HG03457 (cell line): ENCODE measurements around the gene ITPR3.

Experiments
- ATAC-seq: cut with Tn5 transposase; IDR thresholded peaks from one replicate; pipeline ENCODE4 v1.9.1; 2021; ENCODE audit warnings: moderate number of reproducible peaks; ENCODE audit not compliant: unreplicated experiment

ITPR3 gene

DNA sequence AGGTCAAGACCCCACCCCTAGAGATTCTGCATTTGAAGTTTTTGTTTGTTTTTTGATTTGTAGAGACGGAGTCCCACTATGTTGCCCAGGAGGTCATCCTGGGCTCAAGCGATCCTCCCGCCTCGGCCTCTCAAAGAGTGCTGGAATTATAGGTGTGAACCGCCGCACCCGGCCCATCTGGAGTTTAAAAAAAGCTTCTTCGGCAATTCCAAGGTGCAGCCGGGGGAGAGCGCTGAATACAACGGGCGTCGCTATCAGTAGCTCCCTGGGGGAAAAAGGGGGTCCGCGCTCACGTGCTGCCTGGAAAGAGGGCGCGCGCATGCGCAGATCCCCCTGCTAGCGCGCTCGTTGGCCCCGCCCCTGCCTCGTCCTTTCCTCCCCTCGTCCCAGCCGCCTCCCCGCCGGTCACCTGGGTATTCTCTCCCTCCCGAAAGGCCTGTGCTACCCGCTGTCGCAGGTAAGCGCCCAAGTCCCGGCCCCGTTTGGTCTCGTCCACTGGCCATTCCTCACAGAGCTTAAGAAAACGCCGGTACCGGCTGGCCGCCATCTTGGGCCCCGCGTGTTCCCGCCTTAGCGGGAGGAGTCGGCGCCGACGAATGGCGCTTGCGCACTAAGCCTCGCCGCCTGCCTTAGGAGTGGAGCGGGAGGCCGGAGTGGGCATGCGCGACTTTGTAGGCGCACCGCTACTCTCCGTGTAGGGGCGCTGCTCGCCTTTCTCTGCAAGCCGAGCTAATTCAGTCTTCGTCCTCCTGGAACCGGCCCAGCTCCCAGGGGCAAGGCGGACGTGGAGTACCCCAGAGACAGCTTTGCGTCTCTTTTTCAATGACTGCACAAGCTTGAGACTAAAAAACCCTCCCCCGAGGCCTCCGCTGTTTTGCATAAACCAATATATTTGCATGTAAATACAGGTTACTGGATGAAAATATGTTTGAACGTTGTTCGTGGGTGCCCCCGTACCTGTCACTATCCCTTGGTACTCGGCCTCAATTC lies 90.3 kb downstream of the ITPR3 start, which contains the start of gene UQCC2:
UQCC2 (minus strand) TSS at position 561 of the 990 bp plus-strand sequence; CDS start at position 547, 14 bp downstream.
- ATAC-seq, result peak; percentile 57

DNA sequence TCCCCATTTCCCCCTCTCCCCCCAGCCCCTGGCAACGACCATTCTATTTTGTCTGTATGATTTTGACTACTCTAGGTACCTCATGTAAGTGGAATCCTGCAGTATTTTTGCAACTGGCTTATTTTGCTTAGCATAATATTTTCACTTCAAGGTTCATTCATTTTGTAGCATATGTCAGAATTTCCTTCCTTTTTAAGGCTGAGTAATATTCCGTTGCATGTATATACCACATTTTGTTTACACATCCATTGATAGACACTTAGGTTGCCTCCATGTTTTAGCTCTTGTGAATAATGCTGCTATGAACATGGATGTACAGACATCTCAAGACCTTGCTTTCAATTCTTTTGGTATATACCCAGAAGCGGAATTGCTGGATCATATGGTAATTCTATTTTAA lies 91.8 kb downstream of the ITPR3 start:
- ATAC-seq, result no peak

DNA sequence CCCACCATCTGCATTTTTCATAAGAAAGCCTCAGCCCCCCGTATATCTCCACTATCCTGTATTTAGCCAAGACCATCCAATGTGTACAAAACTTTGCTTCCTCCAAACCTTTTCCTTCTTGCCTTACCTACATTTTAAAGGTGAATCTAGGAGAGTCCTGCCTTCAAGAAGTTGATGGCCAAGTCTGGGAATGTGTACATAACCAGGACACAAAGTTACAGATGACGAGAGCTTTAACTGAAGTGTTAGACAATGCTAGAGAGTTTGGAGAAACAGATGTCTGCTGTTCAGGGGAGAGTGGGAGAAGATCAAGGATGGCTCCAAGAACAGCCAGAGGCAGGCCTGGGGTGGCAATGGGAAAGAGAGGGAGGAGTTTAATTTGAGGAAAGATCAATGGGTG lies 92.7 kb downstream of the ITPR3 start:
- ATAC-seq, result no peak

DNA sequence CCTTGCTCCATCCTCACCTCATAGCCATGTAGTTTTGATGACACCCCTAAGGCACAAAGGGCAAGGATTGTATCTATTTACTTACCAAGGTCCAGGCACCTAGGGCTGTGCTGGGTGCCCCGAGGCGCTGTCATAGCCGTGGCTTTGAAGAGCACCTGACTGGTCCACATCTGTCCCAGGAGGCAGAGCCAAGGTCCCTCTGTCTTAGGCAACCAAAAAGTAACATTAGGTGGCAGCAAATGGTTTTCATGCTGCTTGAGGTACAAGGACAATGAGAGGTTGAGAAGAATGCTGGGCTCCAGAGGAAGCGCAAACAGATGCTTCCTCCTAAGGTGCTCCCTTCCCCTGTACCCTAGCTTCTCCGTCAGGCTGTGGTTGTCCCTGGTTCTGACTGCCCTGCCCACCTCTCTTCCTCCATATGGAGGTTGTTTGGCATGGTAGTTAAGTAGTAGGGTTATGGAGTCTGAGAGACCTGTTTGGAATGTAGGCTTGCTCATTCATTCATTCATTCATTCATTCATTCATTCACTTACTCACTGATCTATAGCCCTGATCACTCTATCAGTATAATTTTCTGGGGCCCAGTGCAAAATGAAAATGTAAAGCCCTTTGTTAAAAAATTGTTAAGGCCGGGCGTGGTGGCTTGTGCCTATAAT lies 93.4 kb downstream of the ITPR3 start:
- ATAC-seq, result no peak

DNA sequence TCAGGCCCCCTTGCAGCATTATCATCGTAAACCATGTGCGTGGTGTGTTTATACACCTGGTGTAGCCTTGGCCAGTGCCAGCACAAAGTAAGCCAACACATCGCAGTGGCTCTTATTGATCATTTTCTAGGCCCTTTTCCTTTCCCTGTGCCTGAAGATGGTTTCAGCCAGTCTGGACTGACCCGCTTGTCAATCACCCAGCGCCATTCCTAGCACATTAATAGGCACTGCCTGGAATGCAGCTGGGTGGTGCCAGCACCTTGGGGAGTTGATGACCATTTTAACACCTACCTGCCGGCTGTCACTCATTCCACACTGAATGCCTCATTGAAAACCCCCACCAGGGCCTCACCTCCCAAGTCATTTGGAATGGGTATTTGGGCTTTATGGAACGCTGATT lies 95.3 kb downstream of the ITPR3 start:
- ATAC-seq, result no peak

DNA sequence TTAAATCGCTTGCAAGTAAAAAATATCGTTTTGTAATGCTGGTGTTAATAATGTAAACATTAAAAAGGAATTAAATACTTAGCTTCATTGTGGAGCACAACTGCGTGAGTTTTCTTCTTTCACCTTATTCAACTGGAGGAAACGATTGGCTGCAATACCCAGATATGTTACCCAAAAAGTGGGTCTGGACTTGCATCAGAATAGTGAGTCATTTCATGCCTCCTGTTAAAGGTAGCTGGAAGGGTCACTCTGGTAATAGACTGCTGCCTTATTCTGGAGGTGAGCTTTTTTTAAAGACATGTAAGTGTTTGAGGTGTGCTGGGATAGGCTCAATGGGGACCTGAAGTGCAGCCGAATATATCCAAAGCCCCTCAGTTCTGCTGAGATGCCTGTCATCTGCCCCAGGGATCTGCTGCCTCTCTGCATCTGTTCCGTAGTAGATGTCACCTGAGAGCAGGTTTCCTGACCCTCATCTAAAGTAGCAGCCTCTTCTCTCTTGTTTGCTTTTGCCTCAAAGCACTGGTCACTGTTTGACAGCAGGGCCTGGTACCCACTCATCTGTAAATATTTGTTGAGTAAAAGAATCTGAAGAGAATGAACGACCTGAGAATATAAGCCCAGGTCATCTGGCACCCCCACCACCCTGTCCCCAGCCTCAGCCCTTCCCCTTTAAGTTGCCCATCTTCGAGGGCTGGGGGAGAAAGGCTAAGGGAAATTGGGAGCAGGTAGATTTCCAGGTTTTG lies 95.9 kb downstream of the ITPR3 start:
- ATAC-seq, result no peak

DNA sequence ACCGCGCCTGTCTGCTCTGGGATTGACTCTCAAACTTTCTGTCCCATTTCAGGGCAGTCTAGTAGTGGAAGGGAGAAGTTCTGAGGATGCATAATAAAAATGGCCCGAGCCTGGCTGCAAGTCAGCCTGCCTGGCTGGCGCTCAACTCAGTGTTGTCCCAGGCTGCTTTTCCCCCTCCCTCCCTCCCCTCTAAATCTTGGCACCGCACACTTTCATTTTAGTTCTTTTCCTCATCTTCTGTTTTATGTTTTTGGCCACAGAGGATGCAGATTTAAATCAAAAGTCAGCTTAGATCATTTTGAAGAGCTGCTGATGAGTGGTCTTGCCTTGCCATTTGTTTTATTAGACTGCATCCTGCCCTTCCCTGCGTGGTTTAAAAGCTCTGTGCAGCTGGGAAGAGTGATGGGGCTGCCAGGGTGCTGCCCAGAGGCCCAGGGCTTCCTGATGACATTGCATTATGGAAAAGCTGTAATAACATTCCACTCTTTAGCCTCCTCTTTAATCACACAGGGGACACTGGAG lies 96.9 kb downstream of the ITPR3 start:
- ATAC-seq, result no peak

DNA sequence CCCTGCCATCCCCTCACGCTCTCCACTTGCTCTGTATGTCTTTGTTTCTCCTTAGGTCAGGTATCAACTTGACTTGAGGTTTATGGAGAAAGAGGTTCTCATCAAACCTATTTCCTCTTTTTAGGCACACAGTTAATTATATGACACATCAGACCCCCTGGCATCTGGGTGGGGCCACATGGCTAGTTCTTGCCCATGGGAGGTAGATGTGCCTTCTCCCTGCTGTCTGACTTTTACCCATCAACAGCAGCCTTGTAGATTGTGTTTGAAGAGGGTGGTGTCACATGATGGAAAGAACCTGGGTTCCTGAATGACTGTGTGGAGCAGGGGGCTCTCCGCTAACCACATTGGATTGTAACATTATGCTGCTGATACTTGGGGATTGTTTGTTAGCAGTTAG lies 97.6 kb downstream of the ITPR3 start:
- no peak for ATAC-seq

DNA sequence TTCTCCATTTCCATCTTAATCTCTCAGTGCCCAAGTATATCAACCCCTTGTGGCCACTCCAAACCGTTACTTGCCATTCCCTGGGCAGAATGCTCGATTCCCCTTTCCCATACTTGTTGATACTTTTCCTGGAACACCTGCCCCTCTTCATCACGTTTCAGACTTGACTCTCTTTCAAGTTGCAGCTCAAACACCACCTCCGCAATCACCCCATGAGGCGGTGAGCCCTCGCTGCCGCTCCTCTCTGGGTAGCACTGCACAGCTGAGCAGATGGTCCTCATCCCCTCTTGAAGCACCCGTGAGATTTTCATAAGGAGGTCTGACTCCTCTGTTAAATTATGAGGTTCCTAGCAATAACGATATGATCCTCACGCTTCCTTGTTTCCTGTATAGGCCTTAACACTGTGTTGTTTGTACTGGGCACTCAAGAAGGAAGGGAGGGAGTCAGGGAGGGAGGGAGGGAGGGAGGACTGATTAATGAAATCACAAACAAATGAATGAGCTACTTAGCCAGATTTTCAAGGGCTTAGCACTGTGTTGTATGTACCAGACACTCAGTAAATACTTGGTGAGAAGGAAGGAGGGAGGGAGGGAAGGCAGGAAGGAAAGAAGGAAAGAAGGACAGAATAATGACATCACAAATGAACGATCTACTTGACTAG lies 98.3 kb downstream of the ITPR3 start:
- ATAC-seq, result no peak

DNA sequence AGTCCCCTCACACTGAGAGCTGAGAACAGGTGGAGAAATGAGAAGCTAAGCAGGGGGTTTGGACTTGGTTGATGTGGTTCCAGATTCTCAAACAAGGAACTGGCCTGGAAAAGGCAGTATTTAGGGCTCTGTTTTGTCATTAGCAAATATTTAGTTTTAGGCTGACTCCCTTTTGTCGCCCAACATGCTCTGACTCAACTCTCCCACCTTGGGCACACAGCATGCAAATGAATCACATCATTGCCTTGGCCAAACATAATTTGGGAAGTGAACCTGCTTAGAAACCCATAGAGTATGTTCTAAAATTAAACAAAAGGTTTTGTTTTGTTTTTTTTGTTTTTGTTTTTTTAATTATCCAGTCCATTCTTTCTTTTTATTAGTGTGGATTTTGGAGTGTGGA lies 99.9 kb downstream of the ITPR3 start:
- no peak for ATAC-seq

DNA sequence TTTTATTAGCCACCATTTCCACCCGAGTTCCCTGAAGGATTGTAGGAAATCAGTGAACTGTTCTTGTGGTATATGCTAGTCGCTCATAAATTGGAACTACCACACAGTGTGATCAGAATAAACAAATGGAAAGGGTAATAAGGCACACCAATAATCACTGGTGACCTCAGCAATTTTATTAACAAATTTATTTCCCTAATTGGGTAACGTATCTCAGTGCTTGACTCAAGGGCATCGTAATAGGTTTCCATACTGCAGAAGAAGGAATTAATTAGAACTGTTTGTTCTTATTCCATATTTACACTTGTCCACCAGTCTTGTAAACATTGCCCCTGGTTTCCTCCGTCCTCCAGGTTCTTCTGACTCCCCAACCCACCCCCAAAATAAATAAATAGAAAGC lies 100.4 kb downstream of the ITPR3 start:
- ATAC-seq, result no peak

DNA sequence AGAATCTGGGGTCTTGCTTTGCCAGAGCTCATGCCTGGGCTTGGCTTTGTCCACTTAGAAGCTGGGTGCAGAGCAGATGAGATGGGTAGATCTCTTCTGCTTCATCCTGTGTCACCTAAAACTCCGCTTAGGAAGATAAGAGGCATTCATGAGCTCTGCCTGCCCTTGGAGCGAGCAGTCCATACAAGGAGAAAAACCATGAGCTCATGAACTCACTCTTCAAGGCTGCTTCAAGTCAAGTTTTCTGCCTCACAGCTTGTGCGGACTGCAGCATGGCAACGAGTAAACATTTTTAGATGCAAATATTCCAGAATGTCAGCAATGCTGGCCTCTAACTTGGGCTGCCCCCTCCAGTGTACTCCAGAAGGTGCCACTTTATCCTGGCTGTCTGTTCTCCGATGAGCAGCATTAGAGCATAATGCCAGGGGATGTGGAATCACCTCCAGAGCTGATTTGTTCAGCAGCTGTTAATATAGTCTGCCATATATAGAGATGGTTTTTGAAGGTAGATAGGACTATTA lies 101.0 kb downstream of the ITPR3 start:
- no peak for ATAC-seq

DNA sequence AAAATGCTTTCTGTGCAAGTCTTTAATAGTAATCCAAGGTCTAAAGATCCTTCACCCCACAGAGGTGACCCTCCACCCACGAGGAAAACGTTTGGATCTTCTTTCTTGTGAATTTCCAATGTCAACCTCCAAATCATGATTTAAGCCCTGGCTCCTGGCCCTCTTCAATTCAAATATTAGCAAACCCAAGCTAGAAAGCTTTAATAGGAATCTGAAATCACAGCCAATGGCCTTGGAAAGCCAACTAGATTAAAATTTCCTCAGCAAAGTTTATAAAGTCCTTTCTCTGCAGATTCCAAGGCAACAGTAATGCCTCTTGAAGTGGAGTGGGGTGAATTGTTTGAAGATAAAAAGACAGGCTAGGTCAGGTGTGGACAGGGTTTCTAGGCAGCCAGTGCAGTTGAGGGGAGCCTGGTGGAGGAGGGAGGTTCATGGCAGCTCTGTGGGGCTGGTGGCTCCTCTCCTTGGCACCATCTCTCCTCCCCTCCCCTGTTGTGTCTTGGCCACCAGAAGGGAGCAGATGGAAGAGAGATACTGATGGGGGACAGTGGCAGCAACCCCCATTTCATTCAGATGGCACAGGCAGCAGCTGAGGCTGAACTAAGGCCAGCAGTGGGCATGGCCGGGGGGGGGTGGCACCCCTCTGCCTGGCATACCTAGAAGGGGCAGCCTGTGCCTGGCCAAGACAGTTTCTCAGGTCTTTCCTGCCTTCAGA lies 102.4 kb downstream of the ITPR3 start:
- no peak for ATAC-seq

DNA sequence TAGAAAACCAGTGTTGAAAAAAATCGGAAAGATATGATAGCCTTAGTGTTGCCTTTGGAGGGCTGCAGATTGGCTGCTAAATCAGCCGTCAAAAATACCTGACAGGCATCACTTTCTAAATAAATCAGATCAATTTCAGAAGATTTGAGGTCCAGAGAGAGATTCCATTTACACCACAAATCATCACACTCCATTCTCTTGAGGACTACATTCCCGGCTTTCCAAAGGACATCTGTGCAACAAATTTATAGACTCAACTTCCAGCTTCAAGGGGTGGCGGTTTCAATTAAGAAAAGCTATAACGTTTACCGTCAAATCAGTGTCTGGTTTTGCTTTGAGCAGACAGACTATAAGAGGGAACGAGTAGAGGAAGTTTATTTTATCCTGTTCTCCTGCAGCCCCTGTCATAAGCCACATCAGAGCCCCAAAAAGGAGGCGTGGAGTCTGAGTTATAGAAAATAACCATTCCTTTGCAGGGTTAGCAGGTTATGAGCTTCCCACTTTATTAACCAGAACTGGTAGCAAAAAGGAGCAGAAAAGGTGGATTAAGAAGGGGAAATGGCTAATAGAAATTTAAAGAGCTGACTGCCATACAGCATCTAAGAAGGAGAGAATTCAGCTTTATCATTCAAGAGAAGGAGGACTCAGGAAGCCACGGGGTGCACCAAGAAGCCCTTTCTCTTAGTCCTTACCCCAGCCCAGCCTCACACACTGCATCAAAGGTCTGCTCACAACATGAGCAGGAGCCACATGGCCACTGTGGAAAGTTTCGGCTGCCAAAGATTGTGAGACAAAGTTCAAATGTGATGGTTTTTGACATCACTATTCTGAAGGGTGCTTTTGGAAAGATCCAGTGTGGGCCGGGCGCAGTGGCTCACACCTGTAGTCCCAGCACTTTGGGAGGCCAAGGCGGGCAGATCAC lies 103.2 kb downstream of the ITPR3 start:
- no peak for ATAC-seq

DNA sequence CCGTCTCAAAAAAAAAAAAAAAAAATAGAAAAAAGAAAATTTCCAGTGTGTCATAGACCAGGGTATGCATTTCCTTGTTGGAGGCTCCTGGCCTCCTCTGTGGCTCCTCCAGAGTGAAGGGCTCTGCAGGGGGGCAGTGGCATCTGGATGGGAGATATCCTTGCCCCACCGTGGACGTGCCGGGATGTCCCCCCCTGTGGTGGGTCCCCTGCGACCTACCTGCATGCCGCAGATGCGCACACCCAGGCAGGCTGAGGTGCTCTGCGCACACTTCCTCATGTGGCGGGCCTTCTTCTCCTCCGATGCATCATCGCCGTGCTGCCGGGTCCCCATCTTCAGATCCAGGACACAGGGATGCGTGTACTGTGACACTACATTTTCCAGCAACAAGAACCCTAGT lies 104.1 kb downstream of the ITPR3 start:
- ATAC-seq, result no peak

DNA sequence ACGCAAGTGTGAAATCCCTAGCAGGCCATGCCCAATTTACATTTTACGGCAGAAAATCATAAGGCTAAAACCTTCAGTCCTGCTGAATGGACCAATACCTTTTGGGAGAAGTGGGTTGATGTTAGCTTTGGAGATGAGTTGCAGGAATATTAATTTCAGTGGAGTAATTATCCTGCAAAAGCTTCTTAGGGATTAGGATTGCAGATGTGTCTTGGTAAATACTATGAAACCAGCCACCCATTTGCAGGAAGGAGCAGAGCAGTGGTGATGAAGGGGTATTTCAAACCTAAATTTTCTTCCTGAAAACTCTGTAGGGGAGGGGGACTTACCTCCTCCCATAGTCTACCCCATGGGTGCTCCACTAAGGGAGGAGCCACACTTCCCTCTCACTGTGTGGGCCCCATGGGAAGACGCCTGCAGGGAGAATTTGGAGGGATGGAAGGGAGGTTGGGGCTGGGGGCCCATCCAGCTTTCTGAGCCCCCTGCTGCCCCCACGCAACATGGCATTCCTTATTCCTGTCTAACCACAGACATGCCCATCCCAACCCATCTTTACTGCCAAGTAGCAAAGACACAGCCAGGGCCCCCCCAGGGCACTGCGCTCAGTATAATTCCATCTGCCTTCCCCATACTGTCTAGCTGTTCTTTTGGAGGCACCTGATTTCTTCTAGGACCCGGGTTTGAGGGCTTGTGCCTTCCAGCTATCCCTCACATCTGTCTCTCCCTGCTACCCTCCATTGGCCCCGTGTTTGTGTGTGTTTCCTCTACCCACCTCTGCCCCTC lies 105.0 kb downstream of the ITPR3 start:
- ATAC-seq, result no peak

DNA sequence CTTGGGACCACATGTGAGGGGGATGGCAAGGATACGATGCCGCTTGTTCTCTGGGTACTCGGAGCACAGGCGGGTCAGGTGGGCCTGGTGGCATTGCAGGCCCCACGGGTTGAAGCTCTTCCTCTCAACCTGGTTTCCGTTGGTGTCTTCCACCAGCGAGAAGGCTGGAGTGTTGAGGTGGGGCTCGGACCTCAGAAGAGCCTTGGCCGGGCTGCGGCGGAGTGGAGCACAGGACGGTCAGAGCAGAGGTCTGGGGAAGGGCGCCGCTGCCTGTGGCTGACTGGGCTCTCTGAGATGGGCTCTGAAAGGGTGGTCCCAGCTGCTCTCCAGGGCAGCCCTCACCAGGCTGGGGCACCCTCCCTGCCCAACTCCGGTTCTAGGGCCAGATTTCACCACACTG lies 105.6 kb downstream of the ITPR3 start:
- no peak for ATAC-seq

DNA sequence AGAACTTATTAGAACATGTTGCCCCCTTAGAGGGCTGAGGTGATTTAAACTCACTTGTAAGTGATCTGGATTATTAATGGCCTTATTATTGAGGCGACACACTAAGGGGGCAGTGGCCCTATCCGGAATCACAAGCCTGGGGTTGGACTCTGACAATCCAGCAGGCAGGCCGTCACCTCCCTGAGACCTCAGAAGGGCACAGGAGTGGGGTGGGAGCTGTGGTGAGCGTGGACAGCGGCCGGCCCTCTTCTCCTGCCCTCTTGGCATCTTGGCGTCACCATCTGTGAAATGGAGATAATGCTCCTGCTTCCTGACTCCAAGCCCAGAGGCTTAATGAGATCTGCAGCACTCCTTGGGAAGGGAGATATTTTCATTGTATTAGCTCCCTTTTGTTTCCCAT lies 106.0 kb downstream of the ITPR3 start:
- no peak for ATAC-seq
